Transverse colon (tissue), 4 donors: Measurements from ENCODE around the gene SINHCAF. TPM values are rescaled to one million over a fixed set of nuclear protein-coding genes. Genes with fewer than 3 reads are reported as not detected.

Experiments used
- DNase-seq: peaks from one replicate; pipeline ENCODE4 v3.0.0-alpha.2; 2019
- H3K27ac ChIP-seq, 4 donors: fragments of 200-600 bp; sonication (generic); 2 replicates each; pipeline ENCODE4 v1.5.1; 2016 to 2018; ENCODE audit warnings: inconsistent platforms in 4 of 4
- H3K27me3 ChIP-seq: fragments of 200-600 bp; sonication (generic); 2 replicates; pipeline ENCODE4 v1.5.1; 2017; ENCODE audit warnings: inconsistent platforms
- H3K36me3 ChIP-seq, 4 donors: fragments of 200-600 bp; sonication (generic); 2 replicates each; pipeline ENCODE4 v1.5.1; 2017 to 2019; ENCODE audit warnings: inconsistent platforms in 4 of 4
- H3K4me1 ChIP-seq, 4 donors: fragments of 200-600 bp; sonication (generic); 2 replicates each; pipeline ENCODE4 v1.5.1; 2017 to 2020; ENCODE audit warnings: inconsistent platforms in 4 of 4
- H3K4me3 ChIP-seq, 4 donors: fragments of 200-600 bp; sonication (generic); 1 replicate in 1 of 4; 2 replicates in 3 of 4; pipeline versions ENCODE4 v1.5.1 to v1.6.1; 2017 to 2019; ENCODE audit warnings: inconsistent platforms in 4 of 4
- H3K9me3 ChIP-seq, 2 donors: fragments of 200-600 bp; sonication (generic); 2 replicates each; pipeline ENCODE4 v1.5.1; 2017 to 2019; ENCODE audit warnings: inconsistent platforms in 2 of 2
- EP300 ChIP-seq: sonication (generic); formaldehyde crosslinking; IDR thresholded peaks from one replicate; pipeline ENCODE4 v1.6.1; 2017; ENCODE audit warnings: antibody characterized with exemption, low read depth
- POLR2A ChIP-seq: fragments of 450-650 bp; IDR thresholded peaks from one replicate; pipeline ENCODE4 v1.6.1; 2016; ENCODE audit warnings: antibody characterized with exemption, mild to moderate bottlenecking, moderate library complexity
- POLR2AphosphoS5 ChIP-seq, 3 donors: sonication (generic); formaldehyde crosslinking; IDR thresholded peaks; one replicate each; pipeline ENCODE4 v1.6.1; 2016; ENCODE audit warnings: antibody characterized with exemption in 3 of 3
- WGBS, 2 donors: methylation state at CpG; one replicate each; pipeline ENCODE4 v1.1.5; 2018; ENCODE audit warnings: low coverage in 1 of 2; 5-methylcytosine and 5-hydroxymethylcytosine counted together
- in situ Hi-C, 4 donors: fragments of 200-750 bp; cut with MboI; loops; one replicate each; pipeline versions ENCODE4 v1.15.0 to v1.15.1; 2017; ENCODE audit warnings: low sequenced_read_pairs in 3 of 4, low pct_ligation_motif_present in 1 of 4, low pct_unique_long_range_greater_than_20kb in 1 of 4
- intact Hi-C: fragments of 100-400 bp; cut with DNase I; formaldehyde crosslinking; loops from one replicate; pipeline ENCODE4 v1.15.1; 2023; ENCODE audit warnings: low total_unique reads
- total RNA-seq, 4 donors: library from RNA; depleted of rRNA; stranded (reverse); fragments of >200 nt; gene quantifications; one replicate each; pipeline ENCODE4 v1.1.0, GENCODE V29; 2016
- TF ChIP-seq, protein P1 (sequence below), 5 experiments: fragments of 200-600 bp in 3 of 5; fragments of 450-650 bp in 2 of 5; sonication (generic) in 3 of 5; IDR thresholded peaks; 1 replicate in 2 of 5; 2 replicates in 3 of 5; pipeline ENCODE4 v1.5.1; 2016 to 2017; ENCODE audit warnings: antibody characterized with exemption in 5 of 5, inconsistent platforms in 3 of 5, mild to moderate bottlenecking in 2 of 5, moderate library complexity in 1 of 5

Gene SINHCAF
- total RNA-seq, 4 donors from 2014 or later: 16.8 to 135 (median 64.8) TPM

- no peaks in the 10 kb centered on the region for H3K4me1 ChIP-seq
- no peak overlapping the region for H3K4me3 ChIP-seq
- no peaks in the 10 kb centered on the region for H3K27me3 ChIP-seq
- H3K9me3 ChIP-seq: no peaks in the 10 kb centered on the region
- TF ChIP-seq EP300 (no peak), POLR2AphosphoS5 (IDR thresholded peaks at IDR 0.05) (no peak), POLR2A (no peak)
- TF ChIP-seq, protein P1, sequence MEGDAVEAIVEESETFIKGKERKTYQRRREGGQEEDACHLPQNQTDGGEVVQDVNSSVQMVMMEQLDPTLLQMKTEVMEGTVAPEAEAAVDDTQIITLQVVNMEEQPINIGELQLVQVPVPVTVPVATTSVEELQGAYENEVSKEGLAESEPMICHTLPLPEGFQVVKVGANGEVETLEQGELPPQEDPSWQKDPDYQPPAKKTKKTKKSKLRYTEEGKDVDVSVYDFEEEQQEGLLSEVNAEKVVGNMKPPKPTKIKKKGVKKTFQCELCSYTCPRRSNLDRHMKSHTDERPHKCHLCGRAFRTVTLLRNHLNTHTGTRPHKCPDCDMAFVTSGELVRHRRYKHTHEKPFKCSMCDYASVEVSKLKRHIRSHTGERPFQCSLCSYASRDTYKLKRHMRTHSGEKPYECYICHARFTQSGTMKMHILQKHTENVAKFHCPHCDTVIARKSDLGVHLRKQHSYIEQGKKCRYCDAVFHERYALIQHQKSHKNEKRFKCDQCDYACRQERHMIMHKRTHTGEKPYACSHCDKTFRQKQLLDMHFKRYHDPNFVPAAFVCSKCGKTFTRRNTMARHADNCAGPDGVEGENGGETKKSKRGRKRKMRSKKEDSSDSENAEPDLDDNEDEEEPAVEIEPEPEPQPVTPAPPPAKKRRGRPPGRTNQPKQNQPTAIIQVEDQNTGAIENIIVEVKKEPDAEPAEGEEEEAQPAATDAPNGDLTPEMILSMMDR (IDR thresholded peaks at IDR 0.05): no peak
- DNase-seq: no peak
- WGBS, 2 donors: 65 to 78% methylated on average over 2 to 3 of the region's 3 CpGs
- in situ Hi-C loops: loop anchor here in 3 of 4 donors (25.0 kb wide), 4 partner anchors 137 to 412 kb away; no protein-coding TSS in a partner anchor
- H3K36me3 ChIP-seq: no peaks in the 10 kb centered on the region
- no peak overlapping the region for H3K27ac ChIP-seq
- intact Hi-C loops: no loop called here
Measured at GRCh38 chr12:31249356-31249755, 76.6 kb downstream of the SINHCAF start.

DNA sequence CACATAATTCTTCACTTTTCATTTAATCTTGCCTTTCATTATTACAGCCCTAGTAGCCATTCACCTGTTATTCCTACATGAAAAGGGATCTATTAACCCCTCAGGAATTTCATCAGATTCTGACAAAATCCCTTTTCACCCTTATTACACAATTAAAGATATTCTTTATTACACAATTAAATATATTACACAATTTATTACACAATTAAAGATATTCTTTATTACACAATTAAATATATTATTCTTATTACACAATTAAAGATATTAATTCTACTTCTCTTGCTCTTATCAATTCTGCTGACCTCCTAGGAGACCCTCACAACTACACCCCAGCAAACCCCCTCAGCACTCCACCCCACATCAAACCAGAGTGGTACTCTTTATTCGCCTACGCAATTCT, 77.1 kb downstream of the SINHCAF start:
- no peak for TF ChIP-seq POLR2AphosphoS5 (IDR thresholded peaks at IDR 0.05)
- no peak for TF ChIP-seq EP300
- no peaks in the 10 kb centered on the region for H3K36me3 ChIP-seq
- no peak for DNase-seq
- no peak overlapping the region for H3K4me3 ChIP-seq
- WGBS, 2 donors: 94 to 95% methylated on average over 2 of the region's 2 CpGs
- no peaks in the 10 kb centered on the region for H3K9me3 ChIP-seq
- H3K27me3 ChIP-seq: no peaks in the 10 kb centered on the region
- no peaks in the 10 kb centered on the region for H3K4me1 ChIP-seq
- no peak overlapping the region for H3K27ac ChIP-seq
- intact Hi-C loops: no loop called here
- in situ Hi-C loops: loop anchor here in 3 of 4 donors (25.0 kb wide), 4 partner anchors 137 to 412 kb away; no protein-coding TSS in a partner anchor

DNA sequence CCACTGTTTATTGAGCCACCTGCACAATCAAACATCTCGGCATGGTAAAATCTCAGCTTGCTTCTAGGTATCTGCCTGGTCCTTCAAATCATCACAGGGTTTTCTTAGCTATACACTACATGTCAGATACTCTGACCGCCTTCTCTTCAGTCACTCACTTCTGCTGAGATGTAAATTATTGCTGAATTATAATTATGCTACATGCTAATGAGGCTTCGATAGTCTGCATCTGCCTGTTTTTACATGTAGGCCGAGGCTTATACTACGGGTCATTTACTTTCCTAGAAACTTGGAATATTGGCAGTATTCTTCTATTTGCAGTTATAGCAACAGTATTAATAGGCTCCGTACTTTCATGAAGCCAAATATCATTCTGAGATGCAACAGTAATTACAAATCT, 77.6 kb downstream of the SINHCAF start:
- TF ChIP-seq POLR2AphosphoS5 (IDR thresholded peaks at IDR 0.05): no peak
- TF ChIP-seq, protein P1 (IDR thresholded peaks at IDR 0.05): no peak
- no peak for TF ChIP-seq POLR2A
- TF ChIP-seq EP300: no peak
- Histone ChIP-seq H3K36me3 (no peaks in the 10 kb centered on the region), H3K4me3 (no peak overlapping the region), H3K4me1 (no peaks in the 10 kb centered on the region), H3K27me3 (no peaks in the 10 kb centered on the region), H3K9me3 (no peaks in the 10 kb centered on the region), H3K27ac (no peak overlapping the region)
- 90 to 94% methylated on average over 6 of the region's 6 CpGs for WGBS, 2 donors
- no peak for DNase-seq
- intact Hi-C loops: no loop called here
- in situ Hi-C loops: loop anchor here in 3 of 4 donors (25.0 kb wide), 4 partner anchors 136 to 411 kb away; no protein-coding TSS in a partner anchor

DNA sequence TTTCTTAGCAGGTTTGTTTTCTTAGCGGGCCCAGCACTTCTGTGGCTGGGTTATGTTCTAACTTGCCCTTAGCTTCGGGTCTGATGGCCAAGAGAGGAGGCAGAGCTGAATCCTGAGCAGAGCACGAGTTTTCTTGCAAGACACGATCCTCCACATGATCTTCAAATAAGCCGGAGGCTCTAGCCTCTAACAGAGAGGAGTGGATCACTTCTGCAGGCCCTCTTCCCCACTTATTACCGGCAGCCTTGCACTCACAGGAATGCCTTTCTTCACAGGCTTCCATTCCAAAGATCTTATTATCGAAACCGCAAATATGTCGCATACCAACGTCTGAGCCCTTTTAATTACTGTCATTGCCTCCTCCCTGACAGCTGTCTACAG, 79.5 kb downstream of the SINHCAF start:
- WGBS, 2 donors: 83 to 85% methylated on average over 3 to 10 of the region's 10 CpGs
- Histone ChIP-seq H3K4me1 (no peaks in the 10 kb centered on the region), H3K27ac (no peak overlapping the region), H3K27me3 (no peaks in the 10 kb centered on the region), H3K4me3 (no peak overlapping the region), H3K36me3 (no peaks in the 10 kb centered on the region), H3K9me3 (no peaks in the 10 kb centered on the region)
- intact Hi-C loops: no loop called here
- DNase-seq: no peak
- in situ Hi-C loops: loop anchor here in 3 of 4 donors (25.0 kb wide), 4 partner anchors 134 to 409 kb away; no protein-coding TSS in a partner anchor
- TF ChIP-seq, protein P1 (IDR thresholded peaks at IDR 0.05): no peak
- TF ChIP-seq POLR2AphosphoS5 (IDR thresholded peaks at IDR 0.05) (no peak), POLR2A (no peak), EP300 (no peak)
